ENCODE results near the gene ARG2. TPM values are rescaled to one million over a fixed set of nuclear protein-coding genes. Genes with fewer than 3 reads are reported as not detected.

ARG2 gene
- total RNA-seq, 2 donors from 2014 or later: 8.5 to 12.1 TPM

GRCh38 chr14:67690011-67690410 is 70.3 kb downstream of the ARG2 start:
- ATAC-seq (replicated peaks in 1 of 2) (no peak), DNase-seq (no peak)
- Mint-ChIP-seq H3K36me3 (ENCODE audit: insufficient read depth in 2 of 2) (peaks cover 17 to 33% of the 10 kb centered on the region in 2 donors), H3K27ac (peak overlapping the region; percentile 47), H3K9me3 (no peaks in the 10 kb centered on the region), H3K27me3 (ENCODE audit: low read depth) (no peaks in the 10 kb centered on the region), H3K4me1 (ENCODE audit: low read depth) (peaks cover 20% of the 10 kb centered on the region), H3K4me3 (no peak overlapping the region)

- Mint-ChIP-seq H3K27ac (peak overlapping the region; percentile 82), H3K4me3 (peak overlapping the region; percentile 93 to 98), H3K36me3 (ENCODE audit: insufficient read depth in 2 of 2) (peaks cover 11 to 13% of the 10 kb centered on the region in 2 donors), H3K27me3 (ENCODE audit: low read depth) (no peaks in the 10 kb centered on the region), H3K9me3 (no peaks in the 10 kb centered on the region), H3K4me1 (ENCODE audit: low read depth) (peaks cover 31% of the 10 kb centered on the region)
- DNase-seq (peak; percentile 80 to 83), ATAC-seq (replicated peaks in 1 of 2) (peak; percentile 89 to 93)
Observed at GRCh38 chr14:67694791-67695393, 75.2 kb downstream of the ARG2 start.

GRCh38 chr14:67695394-67695949 is 75.8 kb downstream of the ARG2 start, which contains the start of gene RDH11:
RDH11 (minus strand) TSS chr14:67695764; CDS start chr14:67695703, 61 bp downstream.
- H3K27ac Mint-ChIP-seq: peak within 1 kb of the TSS; percentile 82
- peak; percentile 87 to 91 for ATAC-seq (replicated peaks in 1 of 2)
- H3K9me3 Mint-ChIP-seq: no peaks in the 10 kb centered on the region
- H3K4me1 Mint-ChIP-seq (ENCODE audit: low read depth): peaks cover 31% of the 10 kb centered on the region
- DNase-seq: peak; percentile 82 to 87
- peak within 1 kb of the TSS; percentile 93 to 98 for H3K4me3 Mint-ChIP-seq
- no peaks in the 10 kb centered on the region for H3K27me3 Mint-ChIP-seq (ENCODE audit: low read depth)
- peaks cover 8 to 10% of the 10 kb centered on the region in 2 donors for H3K36me3 Mint-ChIP-seq (ENCODE audit: insufficient read depth in 2 of 2)

GRCh38 chr14:67697006-67697405 is 77.3 kb downstream of the ARG2 start:
- no peak for ATAC-seq (replicated peaks in 1 of 2)
- H3K4me3 Mint-ChIP-seq: no peak overlapping the region
- no peak overlapping the region for H3K27ac Mint-ChIP-seq
- no peaks in the 10 kb centered on the region for H3K27me3 Mint-ChIP-seq (ENCODE audit: low read depth)
- no peaks in the 10 kb centered on the region for H3K9me3 Mint-ChIP-seq
- no peak for DNase-seq
- H3K4me1 Mint-ChIP-seq (ENCODE audit: low read depth): peaks cover 28% of the 10 kb centered on the region
- peaks cover 4 to 8% of the 10 kb centered on the region in 2 donors for H3K36me3 Mint-ChIP-seq (ENCODE audit: insufficient read depth in 2 of 2)

GRCh38 chr14:67698179-67698578 is 78.5 kb downstream of the ARG2 start:
- no peak overlapping the region for H3K4me3 Mint-ChIP-seq
- H3K36me3 Mint-ChIP-seq (ENCODE audit: insufficient read depth in 2 of 2): peaks cover 0 to 4% of the 10 kb centered on the region in 2 donors
- ATAC-seq (replicated peaks in 1 of 2) (no peak), DNase-seq (no peak)
- H3K27me3 Mint-ChIP-seq (ENCODE audit: low read depth): no peaks in the 10 kb centered on the region
- H3K27ac Mint-ChIP-seq: no peak overlapping the region
- no peaks in the 10 kb centered on the region for H3K9me3 Mint-ChIP-seq
- peaks cover 24% of the 10 kb centered on the region for H3K4me1 Mint-ChIP-seq (ENCODE audit: low read depth)

Other genes with a start within 250 kb of the ARG2 start
- 1 to 10 TPM in 1 of 2 donors, under 1 TPM in 1; 0.84 to 1.4 TPM for gene PLEK2, start 207.8 kb upstream of the ARG2 start, total RNA-seq
- under 1 TPM; 0.32 to 0.79 TPM for gene TMEM229B, start 131.2 kb upstream of the ARG2 start, total RNA-seq
- gene PLEKHH1, start 86.6 kb upstream of the ARG2 start, total RNA-seq: 1 to 10 TPM; 1.0 to 1.2 TPM
- 10 to 100 TPM; 19.7 to 30.4 TPM for gene PIGH, start 19.7 kb upstream of the ARG2 start, total RNA-seq
- gene VTI1B, start 54.7 kb downstream of the ARG2 start, total RNA-seq: 10 to 100 TPM; 65.7 to 71.3 TPM
- 10 to 100 TPM; 47.4 to 49.9 TPM for gene RDH11, start 75.8 kb downstream of the ARG2 start, total RNA-seq
- gene RDH12, start 82.0 kb downstream of the ARG2 start, total RNA-seq: not detected
- gene ZFYVE26, start 196.7 kb downstream of the ARG2 start, total RNA-seq: 10 to 100 TPM; 13.7 to 15.4 TPM
- gene RAD51B, start 199.9 kb downstream of the ARG2 start, total RNA-seq: 10 to 100 TPM; 42.6 to 50.0 TPM